ENCODE results near the gene SLC25A20. TPM values are rescaled to one million over a fixed set of nuclear protein-coding genes. Genes with fewer than 3 reads are reported as not detected.

Gene SLC25A20
- total RNA-seq, 1 donor: 20.7 TPM

GRCh38 chr3:48847504-48848423 lies 50.9 kb downstream of the SLC25A20 start, which contains the start of gene PRKAR2A:
PRKAR2A (minus strand) TSS chr3:48847874; CDS start chr3:48847596, 278 bp downstream.
- DNase-seq (ENCODE audit: low read depth): peak; percentile 85
- no peak for TF ChIP-seq CTCF (IDR thresholded peaks at IDR 0.05; ENCODE audit: insufficient read depth, low read depth, low read length)
- H3K4me3 ChIP-seq (ENCODE audit: low read depth, low read length): peak within 1 kb of the TSS; percentile 85

DNA sequence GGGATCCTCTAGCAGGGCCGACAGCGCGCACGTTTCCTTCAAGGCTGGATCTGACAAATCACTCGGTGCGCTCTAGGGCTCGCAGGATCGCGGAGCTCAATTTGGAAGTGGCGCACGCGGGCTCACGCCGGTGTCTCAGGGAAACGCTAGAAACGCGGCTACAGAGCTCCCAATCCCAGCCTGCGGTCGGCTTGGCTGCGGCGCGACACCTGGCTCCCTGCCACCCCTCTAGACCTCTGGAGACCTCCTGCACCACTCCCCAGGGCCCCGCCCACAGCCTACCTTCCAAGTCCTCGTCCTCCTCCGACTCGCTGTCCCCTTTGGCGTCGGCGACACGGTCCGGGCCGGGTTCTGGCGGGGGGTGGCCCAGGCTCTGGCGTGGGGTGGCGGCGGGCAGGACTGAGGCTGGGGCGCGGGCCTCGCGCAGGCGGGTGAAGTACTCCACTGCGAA lies 51.6 kb downstream of the SLC25A20 start:
- peak overlapping the region; percentile 85 for H3K4me3 ChIP-seq (ENCODE audit: low read depth, low read length)
- no peak for TF ChIP-seq CTCF (IDR thresholded peaks at IDR 0.05; ENCODE audit: insufficient read depth, low read depth, low read length)
- DNase-seq (ENCODE audit: low read depth): peak; percentile 84

DNA sequence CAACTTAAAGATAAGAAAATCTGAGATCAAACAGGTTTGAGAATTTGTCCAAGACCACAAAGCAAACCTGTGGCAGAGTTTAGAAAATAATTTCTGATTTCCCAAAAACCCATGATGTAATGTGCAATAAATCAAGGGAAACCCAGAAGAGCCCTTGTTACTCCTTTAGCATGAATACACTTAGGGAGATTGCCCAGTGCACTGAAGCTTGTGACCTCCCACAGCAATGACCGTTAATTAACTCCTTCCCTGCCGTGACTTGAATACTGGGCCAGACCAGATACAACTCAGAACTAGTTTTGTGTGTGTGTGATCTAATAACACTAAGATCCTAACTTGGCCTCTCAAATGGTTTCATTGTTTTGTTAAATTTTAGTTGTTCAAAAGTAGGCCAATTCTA lies 53.5 kb downstream of the SLC25A20 start:
- no peak for TF ChIP-seq CTCF (IDR thresholded peaks at IDR 0.05; ENCODE audit: insufficient read depth, low read depth, low read length)
- peak; percentile 49 for DNase-seq (ENCODE audit: low read depth)
- no peak overlapping the region for H3K4me3 ChIP-seq (ENCODE audit: low read depth, low read length)

DNA sequence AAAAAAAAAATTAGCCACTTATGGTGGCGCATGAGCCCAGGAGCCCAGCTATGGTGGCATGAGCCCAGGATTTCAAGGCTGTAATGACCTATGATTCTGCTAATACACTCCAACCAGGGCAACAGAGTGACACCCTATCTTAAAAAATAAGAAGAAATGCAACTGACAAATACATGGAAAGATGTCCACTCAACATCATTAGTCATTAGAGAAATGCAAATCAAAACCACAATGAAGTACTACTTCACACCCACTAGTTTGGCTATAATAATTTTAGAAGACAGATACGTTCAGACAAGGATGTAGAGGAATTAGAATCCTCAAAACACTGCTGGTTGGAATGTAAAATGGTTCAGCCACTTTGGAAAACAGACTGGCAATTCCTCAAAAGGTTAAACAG lies 61.5 kb downstream of the SLC25A20 start:
- DNase-seq (ENCODE audit: low read depth): no peak
- no peak for TF ChIP-seq CTCF (IDR thresholded peaks at IDR 0.05; ENCODE audit: insufficient read depth, low read depth, low read length)
- no peak overlapping the region for H3K4me3 ChIP-seq (ENCODE audit: low read depth, low read length)

GRCh38 chr3:48835650-48836366 lies 62.9 kb downstream of the SLC25A20 start:
- no peak for DNase-seq (ENCODE audit: low read depth)
- TF ChIP-seq CTCF (IDR thresholded peaks at IDR 0.05; ENCODE audit: insufficient read depth, low read depth, low read length): no peak
- H3K4me3 ChIP-seq (ENCODE audit: low read depth, low read length): no peak overlapping the region

DNA sequence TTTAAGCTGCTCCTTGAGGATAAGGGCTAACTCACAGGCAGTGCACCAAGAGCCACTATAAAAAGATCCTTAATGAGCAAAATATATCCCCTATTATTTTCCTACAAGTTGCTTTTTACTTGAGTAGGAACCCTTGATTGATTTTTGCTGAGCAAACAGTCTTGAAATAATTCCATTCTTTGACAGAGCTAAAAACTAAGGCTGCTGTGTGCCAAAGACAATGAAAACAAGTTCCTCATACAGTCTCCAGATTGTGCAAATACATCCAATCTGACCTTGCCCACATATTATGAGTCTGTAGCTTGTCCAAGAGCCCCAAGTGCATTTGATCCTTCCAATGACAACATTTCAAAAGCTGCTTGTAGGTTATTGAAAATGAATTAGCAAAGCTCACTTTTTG lies 66.0 kb downstream of the SLC25A20 start:
- TF ChIP-seq CTCF (IDR thresholded peaks at IDR 0.05; ENCODE audit: insufficient read depth, low read depth, low read length): no peak
- no peak for DNase-seq (ENCODE audit: low read depth)
- H3K4me3 ChIP-seq (ENCODE audit: low read depth, low read length): no peak overlapping the region

Data from fibroblast of villous mesenchyme (primary cell).